Measurements from ENCODE around the gene SLIT2. TPM values are rescaled to one million over a fixed set of nuclear protein-coding genes. Genes with fewer than 3 reads are reported as not detected.

Gene SLIT2
- total RNA-seq, 1 experiment from 2014 or later = 10.2 TPM

DNA sequence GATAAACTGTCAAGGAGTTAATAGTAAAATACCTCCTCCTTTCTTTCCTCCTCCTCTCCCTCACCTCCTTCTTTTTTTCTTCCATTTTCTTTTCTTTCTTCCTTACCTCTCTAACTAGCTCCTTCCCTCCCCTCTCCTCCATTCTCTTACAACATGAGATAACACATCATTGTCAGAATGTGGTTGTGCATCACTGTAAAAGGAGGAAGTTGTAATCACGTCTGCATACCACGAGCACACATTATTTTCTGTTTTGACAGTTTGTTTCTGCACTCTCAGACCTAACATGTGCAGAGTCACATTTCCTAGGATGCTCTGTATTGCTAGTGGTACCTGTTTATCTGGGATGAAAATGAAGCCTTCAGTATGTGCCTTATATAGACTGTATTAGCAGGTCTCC is 9.1 kb downstream of the SLIT2 start:
- TF ChIP-seq, protein P1, sequence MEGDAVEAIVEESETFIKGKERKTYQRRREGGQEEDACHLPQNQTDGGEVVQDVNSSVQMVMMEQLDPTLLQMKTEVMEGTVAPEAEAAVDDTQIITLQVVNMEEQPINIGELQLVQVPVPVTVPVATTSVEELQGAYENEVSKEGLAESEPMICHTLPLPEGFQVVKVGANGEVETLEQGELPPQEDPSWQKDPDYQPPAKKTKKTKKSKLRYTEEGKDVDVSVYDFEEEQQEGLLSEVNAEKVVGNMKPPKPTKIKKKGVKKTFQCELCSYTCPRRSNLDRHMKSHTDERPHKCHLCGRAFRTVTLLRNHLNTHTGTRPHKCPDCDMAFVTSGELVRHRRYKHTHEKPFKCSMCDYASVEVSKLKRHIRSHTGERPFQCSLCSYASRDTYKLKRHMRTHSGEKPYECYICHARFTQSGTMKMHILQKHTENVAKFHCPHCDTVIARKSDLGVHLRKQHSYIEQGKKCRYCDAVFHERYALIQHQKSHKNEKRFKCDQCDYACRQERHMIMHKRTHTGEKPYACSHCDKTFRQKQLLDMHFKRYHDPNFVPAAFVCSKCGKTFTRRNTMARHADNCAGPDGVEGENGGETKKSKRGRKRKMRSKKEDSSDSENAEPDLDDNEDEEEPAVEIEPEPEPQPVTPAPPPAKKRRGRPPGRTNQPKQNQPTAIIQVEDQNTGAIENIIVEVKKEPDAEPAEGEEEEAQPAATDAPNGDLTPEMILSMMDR (IDR thresholded peaks at IDR 0.05; ENCODE audit: unreplicated experiment) = no peak
- H3K36me3 Mint-ChIP-seq (ENCODE audit: insufficient read depth, unreplicated experiment) = no peaks in the 10 kb centered on the region
- H3K27me3 Mint-ChIP-seq (ENCODE audit: insufficient read depth, unreplicated experiment) = no peaks in the 10 kb centered on the region

DNA sequence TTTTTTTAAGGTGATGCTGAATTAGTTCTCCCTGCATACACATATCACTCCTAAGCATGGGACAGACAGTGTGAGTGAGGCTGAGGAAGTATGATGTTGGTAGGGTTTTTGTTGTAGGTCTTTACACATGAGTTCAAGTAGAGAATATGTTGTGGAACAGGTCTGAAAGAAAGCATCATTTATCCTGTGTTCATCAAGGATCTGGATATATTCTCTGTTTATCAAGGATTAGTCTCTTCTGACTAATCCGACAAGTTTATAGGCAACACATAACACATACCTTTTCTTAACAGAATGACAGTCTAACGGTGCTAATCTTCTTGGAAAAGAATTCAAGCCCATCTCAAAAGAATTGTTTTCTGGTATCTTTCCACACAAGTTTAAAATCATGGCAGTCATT is 10.5 kb downstream of the SLIT2 start:
- H3K27ac Mint-ChIP-seq (ENCODE audit: low read depth, unreplicated experiment) = no peak overlapping the region

More for the DNA sequence above, 9.1 kb downstream of the SLIT2 start:
- no peak for DNase-seq (ENCODE audit: unreplicated experiment)
- H3K27ac Mint-ChIP-seq (ENCODE audit: low read depth, unreplicated experiment) = no peak overlapping the region
- H3K4me1 Mint-ChIP-seq (ENCODE audit: insufficient read depth, unreplicated experiment) = peaks cover 11% of the 10 kb centered on the region
- H3K9me3 Mint-ChIP-seq (ENCODE audit: unreplicated experiment) = no peaks in the 10 kb centered on the region
- no TSS peak for BruUV-seq (replicated peaks)
- intact Hi-C loops (cut with micrococcal nuclease) = no loop called here
- H3K4me3 Mint-ChIP-seq (ENCODE audit: unreplicated experiment) = no peak overlapping the region
- ChIA-PET POLR2A (no interaction called here), CTCF (interaction anchor here (0.8 kb wide), 1 partner anchor 34 kb away, joined by 3 read pairs; no protein-coding TSS in a partner anchor)

DNA sequence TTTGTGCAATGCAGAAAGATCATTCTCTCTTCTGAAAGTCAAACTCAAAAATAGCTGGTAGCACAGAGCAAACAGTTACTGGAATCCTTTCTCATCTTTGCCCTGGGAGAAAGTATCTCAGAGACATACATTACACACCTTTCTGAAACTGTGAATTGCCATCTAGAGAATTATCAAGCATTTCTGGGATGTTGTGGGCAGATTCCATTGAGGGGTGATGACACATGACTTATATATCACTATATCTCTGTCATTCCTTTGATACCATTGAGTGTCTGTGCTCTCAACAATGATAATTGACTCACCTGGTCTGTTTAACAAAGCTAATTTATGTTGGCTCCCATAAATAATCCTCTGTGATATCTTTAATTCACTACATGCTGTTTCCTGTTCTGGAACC is 13.0 kb downstream of the SLIT2 start:
- DNase-seq (ENCODE audit: unreplicated experiment) = no peak
- ChIA-PET POLR2A (interaction anchor here (0.6 to 3.9 kb wide), 2 partner anchors 12 to 24 kb away, joined by 3 to 12 read pairs; partner anchors contain the start of gene SLIT2), CTCF (interaction anchor here (1.0 kb wide), 1 partner anchor 15 kb away, joined by 3 read pairs; no protein-coding TSS in a partner anchor)
- H3K4me1 Mint-ChIP-seq (ENCODE audit: insufficient read depth, unreplicated experiment) = peaks cover 6% of the 10 kb centered on the region
- intact Hi-C loops (cut with micrococcal nuclease) = no loop called here
- H3K27me3 Mint-ChIP-seq (ENCODE audit: insufficient read depth, unreplicated experiment) = no peaks in the 10 kb centered on the region
- TF ChIP-seq, protein P1 (IDR thresholded peaks at IDR 0.05; ENCODE audit: unreplicated experiment) = no peak
- no peaks in the 10 kb centered on the region for H3K36me3 Mint-ChIP-seq (ENCODE audit: insufficient read depth, unreplicated experiment)
- no TSS peak for BruUV-seq (replicated peaks)
- H3K4me3 Mint-ChIP-seq (ENCODE audit: unreplicated experiment) = no peak overlapping the region
- no peaks in the 10 kb centered on the region for H3K9me3 Mint-ChIP-seq (ENCODE audit: unreplicated experiment)
- H3K27ac Mint-ChIP-seq (ENCODE audit: low read depth, unreplicated experiment) = no peak overlapping the region

More for the DNA sequence above, 10.5 kb downstream of the SLIT2 start:
- Mint-ChIP-seq H3K9me3 (ENCODE audit: unreplicated experiment) (no peaks in the 10 kb centered on the region), H3K4me1 (ENCODE audit: insufficient read depth, unreplicated experiment) (peaks cover 6% of the 10 kb centered on the region), H3K27me3 (ENCODE audit: insufficient read depth, unreplicated experiment) (no peaks in the 10 kb centered on the region), H3K36me3 (ENCODE audit: insufficient read depth, unreplicated experiment) (no peaks in the 10 kb centered on the region), H3K4me3 (ENCODE audit: unreplicated experiment) (no peak overlapping the region)
- ChIA-PET POLR2A (no interaction called here), CTCF (no interaction called here)
- no TSS peak for BruUV-seq (replicated peaks)
- DNase-seq (ENCODE audit: unreplicated experiment) = no peak
- intact Hi-C loops (cut with micrococcal nuclease) = no loop called here
- TF ChIP-seq, protein P1 (IDR thresholded peaks at IDR 0.05; ENCODE audit: unreplicated experiment) = no peak

DNA sequence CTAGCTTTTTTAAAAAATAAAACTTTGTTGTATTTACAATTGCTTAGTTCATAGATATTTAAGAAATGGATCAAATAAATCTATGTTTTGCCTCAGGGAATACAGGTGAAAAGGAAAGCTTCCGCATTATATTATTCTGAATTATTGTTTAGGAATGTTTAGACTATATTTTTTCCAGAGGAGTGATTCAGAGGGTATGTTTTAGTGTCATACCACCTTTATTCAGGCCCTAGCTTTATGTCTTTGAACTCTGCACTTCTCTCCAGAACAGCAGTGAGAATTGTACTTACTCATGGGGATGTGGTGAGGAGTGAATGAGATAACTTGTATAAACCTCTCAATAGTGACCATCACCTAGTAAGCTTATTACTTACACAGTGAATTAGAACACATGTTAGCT is 14.0 kb downstream of the SLIT2 start:
- POLR2A ChIA-PET = interaction anchor here (3.9 kb wide), 1 partner anchor 13 kb away, joined by 12 read pairs; the partner anchor contains the start of gene SLIT2
- peaks cover 3% of the 10 kb centered on the region for H3K4me1 Mint-ChIP-seq (ENCODE audit: insufficient read depth, unreplicated experiment)
- no peaks in the 10 kb centered on the region for H3K9me3 Mint-ChIP-seq (ENCODE audit: unreplicated experiment)
- no peak overlapping the region for H3K4me3 Mint-ChIP-seq (ENCODE audit: unreplicated experiment)
- intact Hi-C loops (cut with micrococcal nuclease) = no loop called here
- no peak overlapping the region for H3K27ac Mint-ChIP-seq (ENCODE audit: low read depth, unreplicated experiment)
- no peaks in the 10 kb centered on the region for H3K27me3 Mint-ChIP-seq (ENCODE audit: insufficient read depth, unreplicated experiment)
- BruUV-seq (replicated peaks) = no TSS peak
- TF ChIP-seq, protein P1 (IDR thresholded peaks at IDR 0.05; ENCODE audit: unreplicated experiment) = no peak
- no peaks in the 10 kb centered on the region for H3K36me3 Mint-ChIP-seq (ENCODE audit: insufficient read depth, unreplicated experiment)
- no peak for DNase-seq (ENCODE audit: unreplicated experiment)
- CTCF ChIA-PET = interaction anchor here (0.6 to 1.0 kb wide), 3 partner anchors 14 to 365 kb away, joined by 3 to 4 read pairs (median 3); no protein-coding TSS in a partner anchor

All from MCF 10A (cell line).